Measurements from ENCODE around the gene EPB41. TPM values are rescaled to one million over a fixed set of nuclear protein-coding genes. Genes with fewer than 3 reads are reported as not detected.
"Not testable (repeated sequence)": the region's sequence is repeated elsewhere in the genome, so short reads cannot be mapped to it uniquely, and the experiment has no call there.

Gene EPB41
- total RNA-seq, 1 experiment from 2014 or later, result 29.7 TPM

GRCh38 chr1:28910379-28911115, 3.8 kb upstream of the EPB41 start:
- DNase-seq (ENCODE audit: low read depth, low spot score), result no peak
- in situ Hi-C loops (cut with HindIII; ENCODE audit: low pct_unique_long_range_greater_than_20kb, low sequenced_read_pairs), result no loop called here

GRCh38 chr1:28913786-28914227, 562 bp upstream of the EPB41 start:
- DNase-seq (ENCODE audit: low read depth, low spot score), result no peak
- in situ Hi-C loops (cut with HindIII; ENCODE audit: low pct_unique_long_range_greater_than_20kb, low sequenced_read_pairs), result no loop called here

GRCh38 chr1:28915031-28915895, 894 bp downstream of the EPB41 start:
- in situ Hi-C loops (cut with HindIII; ENCODE audit: low pct_unique_long_range_greater_than_20kb, low sequenced_read_pairs), result no loop called here
- DNase-seq (ENCODE audit: low read depth, low spot score), result peak; percentile 42

DNA sequence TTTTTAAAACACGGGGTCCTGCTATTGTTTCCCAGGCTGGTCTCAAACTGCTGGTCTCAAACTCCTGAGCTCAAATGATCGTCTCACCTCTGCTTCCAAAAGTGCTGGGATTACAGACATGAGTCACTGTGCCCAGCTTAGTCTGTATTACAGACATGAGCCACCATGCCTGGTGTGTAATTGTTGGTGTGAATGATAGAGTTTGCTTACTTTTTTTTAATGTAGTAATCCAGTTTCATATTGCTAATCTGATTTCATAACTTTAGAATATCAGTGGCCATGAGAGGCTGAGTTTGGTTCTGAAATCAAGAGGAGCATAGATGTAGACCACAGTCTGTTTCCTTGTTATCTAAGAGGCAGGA, 3.4 kb downstream of the EPB41 start:
- in situ Hi-C loops (cut with HindIII; ENCODE audit: low pct_unique_long_range_greater_than_20kb, low sequenced_read_pairs), result no loop called here
- DNase-seq (ENCODE audit: low read depth, low spot score), result no peak

DNA sequence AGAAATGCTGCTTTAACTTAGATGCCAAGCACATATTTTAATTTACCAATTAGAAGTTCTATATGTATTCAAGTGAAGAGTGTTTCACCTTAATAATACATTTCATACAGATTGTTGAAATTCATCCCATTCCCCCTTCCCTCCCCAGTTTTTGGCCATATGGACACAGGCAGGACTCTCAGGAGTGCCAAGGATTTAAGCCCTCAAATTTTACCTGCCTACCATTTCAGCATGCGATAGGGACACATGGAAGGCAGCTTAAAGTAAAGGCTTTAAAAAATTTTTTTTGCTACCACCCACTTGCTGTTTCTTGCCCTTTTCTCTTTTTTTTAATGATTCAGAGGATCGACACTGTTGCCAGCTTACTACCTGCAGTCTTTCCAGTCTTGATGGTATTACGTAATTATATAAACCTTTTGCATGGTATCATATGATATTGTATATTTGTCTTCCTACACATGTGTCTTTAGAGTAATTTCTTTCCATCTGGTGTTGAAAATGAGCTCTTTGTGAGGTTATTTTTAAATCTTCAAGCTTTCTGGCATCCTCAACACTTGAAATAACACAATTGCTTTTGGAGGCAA, 7.0 kb downstream of the EPB41 start:
- DNase-seq (ENCODE audit: low read depth, low spot score), result no peak
- in situ Hi-C loops (cut with HindIII; ENCODE audit: low pct_unique_long_range_greater_than_20kb, low sequenced_read_pairs), result no loop called here

- in situ Hi-C loops (cut with HindIII; ENCODE audit: low pct_unique_long_range_greater_than_20kb, low sequenced_read_pairs), result no loop called here
- no peak for DNase-seq (ENCODE audit: low read depth, low spot score)
These were observed 11.1 kb downstream of the EPB41 start for GRCh38 chr1:28925350-28925891.

DNA sequence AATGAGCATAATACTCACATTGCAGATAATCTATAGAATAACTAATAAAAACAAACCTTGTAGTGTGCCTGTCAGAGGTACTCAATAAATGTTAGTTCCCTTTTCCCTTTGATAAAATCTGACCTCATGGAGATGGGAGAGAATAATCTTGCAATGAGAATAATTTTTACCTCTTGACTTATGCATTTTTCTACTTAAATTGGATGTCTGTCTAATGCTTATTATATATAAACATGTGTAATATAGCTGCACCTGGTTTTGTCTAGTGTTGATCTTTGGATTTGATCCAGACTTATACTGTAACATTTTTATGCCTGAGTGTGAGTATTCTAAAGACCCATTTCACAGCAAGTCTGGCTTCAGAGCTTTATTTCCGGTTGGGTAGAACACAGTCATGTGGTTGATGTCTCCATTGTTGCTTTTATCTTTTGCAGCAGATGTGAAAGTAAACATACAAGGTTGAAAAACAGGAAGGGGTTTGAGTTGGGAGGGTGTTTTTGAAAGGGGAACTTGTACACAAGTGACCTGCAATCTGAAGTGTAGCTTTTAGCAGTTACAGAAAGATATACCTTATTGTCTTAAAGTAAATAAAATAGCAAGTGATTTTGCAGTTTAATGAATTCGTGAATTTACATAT, 12.4 kb downstream of the EPB41 start:
- peak; percentile 43 for DNase-seq (ENCODE audit: low read depth, low spot score)

DNA sequence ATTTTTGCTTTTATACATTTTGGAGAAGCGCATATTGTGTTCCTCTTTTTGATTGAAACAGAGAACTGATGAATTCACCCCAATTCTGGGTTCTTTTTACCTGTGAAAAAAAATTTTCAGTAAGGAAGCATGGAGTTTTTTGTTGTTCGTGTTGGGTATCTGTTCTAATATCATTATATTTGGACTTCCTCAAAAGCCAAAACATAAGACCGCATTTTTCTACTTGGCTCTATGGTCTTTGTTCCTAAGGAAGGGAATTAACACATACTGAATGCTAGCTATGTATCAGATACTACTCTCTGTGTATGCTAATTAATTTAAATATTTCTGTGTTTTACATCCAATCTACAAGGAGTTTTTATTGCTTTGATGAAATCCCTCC, 12.9 kb downstream of the EPB41 start:
- in situ Hi-C loops (cut with HindIII; ENCODE audit: low pct_unique_long_range_greater_than_20kb, low sequenced_read_pairs), result no loop called here
- DNase-seq (ENCODE audit: low read depth, low spot score), result no peak

More for the DNA sequence above, 12.4 kb downstream of the EPB41 start:
- in situ Hi-C loops (cut with HindIII; ENCODE audit: low pct_unique_long_range_greater_than_20kb, low sequenced_read_pairs), result no loop called here

- DNase-seq (ENCODE audit: low read depth, low spot score), result peak; percentile 90
- in situ Hi-C loops (cut with HindIII; ENCODE audit: low pct_unique_long_range_greater_than_20kb, low sequenced_read_pairs), result no loop called here
These were observed 13.4 kb downstream of the EPB41 start for GRCh38 chr1:28927648-28928313.

DNA sequence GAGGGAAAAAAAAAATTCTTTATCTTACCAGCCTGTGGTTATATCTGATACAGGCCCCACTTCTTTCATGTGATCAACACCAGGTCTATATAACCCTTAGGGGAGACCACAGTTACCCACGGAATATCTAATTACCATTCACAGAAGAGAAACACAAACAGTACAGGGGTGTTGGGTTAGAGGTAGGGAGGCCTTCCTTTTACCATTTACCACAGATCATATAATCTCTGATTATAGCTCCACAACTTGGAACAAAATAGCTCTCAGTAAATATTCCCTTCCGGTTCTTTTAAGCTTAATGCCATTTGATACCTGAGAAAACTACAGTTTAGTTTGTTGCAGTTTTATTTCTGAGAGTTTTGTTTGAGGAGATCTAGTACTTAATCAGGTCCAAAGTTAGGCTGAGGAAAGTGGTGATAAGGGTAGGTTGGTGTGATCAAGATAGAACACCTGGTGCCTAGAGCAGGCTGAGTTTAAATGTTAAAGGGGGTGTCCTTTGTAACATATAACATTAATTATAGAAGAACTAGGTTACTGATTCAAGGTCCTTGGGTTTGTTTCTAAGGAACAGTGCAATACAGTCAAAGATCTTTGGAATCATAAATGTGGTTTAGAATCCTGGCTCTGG, 14.1 kb downstream of the EPB41 start:
- DNase-seq (ENCODE audit: low read depth, low spot score), result no peak
- in situ Hi-C loops (cut with HindIII; ENCODE audit: low pct_unique_long_range_greater_than_20kb, low sequenced_read_pairs), result no loop called here

- in situ Hi-C loops (cut with HindIII; ENCODE audit: low pct_unique_long_range_greater_than_20kb, low sequenced_read_pairs), result no loop called here
- DNase-seq (ENCODE audit: low read depth, low spot score), result no peak
These were observed 18.9 kb downstream of the EPB41 start for GRCh38 chr1:28933277-28933676.

- in situ Hi-C loops (cut with HindIII; ENCODE audit: low pct_unique_long_range_greater_than_20kb, low sequenced_read_pairs), result no loop called here
- no peak for DNase-seq (ENCODE audit: low read depth, low spot score)
These were observed 19.5 kb downstream of the EPB41 start for GRCh38 chr1:28933918-28934317.

GRCh38 chr1:28934676-28935075, 20.3 kb downstream of the EPB41 start:
- DNase-seq (ENCODE audit: low read depth, low spot score), result no peak
- in situ Hi-C loops (cut with HindIII; ENCODE audit: low pct_unique_long_range_greater_than_20kb, low sequenced_read_pairs), result no loop called here

DNA sequence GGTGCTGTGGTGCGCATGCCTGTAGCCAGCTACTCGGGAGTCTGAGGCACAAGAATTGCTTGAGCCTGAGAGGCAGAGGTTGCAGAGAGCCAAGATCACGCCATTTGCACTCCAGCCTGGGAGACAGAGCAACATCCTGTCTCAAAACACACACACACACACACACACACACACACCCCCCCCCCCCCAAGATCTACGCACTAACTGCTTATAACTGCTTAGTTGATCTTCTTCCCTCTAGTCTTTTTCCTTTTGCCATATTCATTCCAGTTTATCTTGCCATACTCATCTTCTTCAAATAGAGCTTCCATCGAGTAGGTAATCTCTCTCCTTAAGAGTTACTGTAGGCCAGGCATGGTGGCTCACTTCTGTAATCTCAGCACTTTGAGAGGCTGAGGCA, 20.9 kb downstream of the EPB41 start:
- in situ Hi-C loops (cut with HindIII; ENCODE audit: low pct_unique_long_range_greater_than_20kb, low sequenced_read_pairs), result no loop called here
- DNase-seq (ENCODE audit: low read depth, low spot score), result no peak

GRCh38 chr1:28936094-28936493, 21.7 kb downstream of the EPB41 start:
- in situ Hi-C loops (cut with HindIII; ENCODE audit: low pct_unique_long_range_greater_than_20kb, low sequenced_read_pairs), result no loop called here
- no peak for DNase-seq (ENCODE audit: low read depth, low spot score)

DNA sequence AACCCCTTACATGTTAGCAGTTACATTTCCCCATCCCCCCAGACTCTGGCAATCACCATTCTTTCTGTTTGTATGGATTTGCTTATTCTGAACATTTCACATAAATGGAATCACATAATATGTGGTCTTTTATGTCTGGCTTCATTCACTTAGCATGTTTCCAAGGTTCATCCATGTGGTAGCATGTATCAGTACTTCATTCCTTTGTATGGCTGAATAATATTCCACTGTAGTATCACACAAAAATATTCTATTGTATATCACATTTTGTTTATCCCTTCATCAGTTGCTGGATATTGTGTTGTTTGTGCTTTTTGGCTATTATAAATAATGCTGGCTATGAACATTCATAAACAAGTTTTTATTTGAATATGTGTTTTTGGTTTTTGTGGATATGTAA, 22.2 kb downstream of the EPB41 start:
- DNase-seq (ENCODE audit: low read depth, low spot score), result no peak
- in situ Hi-C loops (cut with HindIII; ENCODE audit: low pct_unique_long_range_greater_than_20kb, low sequenced_read_pairs), result no loop called here

DNA sequence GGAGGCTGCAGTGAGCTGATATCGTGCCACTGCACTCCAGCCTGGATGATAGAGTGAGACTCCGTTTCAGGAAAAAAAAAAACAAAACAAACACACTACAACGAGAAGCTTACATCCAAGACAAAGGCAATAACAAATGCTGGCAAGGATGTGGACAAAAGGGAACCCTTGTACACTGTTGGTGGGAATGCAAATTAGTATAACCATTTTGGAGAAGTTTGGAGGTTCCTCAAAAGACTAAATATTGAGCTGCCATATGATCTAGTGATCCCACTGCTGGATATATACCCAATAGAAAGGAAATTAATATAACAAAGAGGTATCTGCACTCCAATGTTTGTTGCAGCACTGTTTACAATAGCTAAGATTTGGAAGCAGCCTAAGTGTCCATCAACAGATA, 29.2 kb downstream of the EPB41 start:
- DNase-seq (ENCODE audit: low read depth, low spot score); in situ Hi-C loops (cut with HindIII; ENCODE audit: low pct_unique_long_range_greater_than_20kb, low sequenced_read_pairs): not testable (repeated sequence)

Measured in SK-MEL-5 (cell line).